Left lung (tissue), 10 donors: ENCODE data around the gene RAPGEF1. TPM values are rescaled to one million over a fixed set of nuclear protein-coding genes. Genes with fewer than 3 reads are reported as not detected.
A peak's percentile ranks its signal among the peaks of the same experiment; 100 is the strongest.

Source experiments
- ATAC-seq: fragments of 200-7000 bp; cut with Tn5 transposase; one replicate; pipeline ENCODE4 v1.9.1; 2020; ENCODE audit warnings: moderate library complexity
- DNase-seq, 4 donors: peaks; one replicate each; pipeline ENCODE4 v3.0.0-alpha.2; 2013 to 2020
- H3K27ac ChIP-seq, 2 donors: fragments of 200-600 bp; sonication (generic) in 1 of 2; one replicate each; pipeline versions ENCODE4 v1.5.0 to v1.8.0; 2020 to 2021
- H3K27me3 ChIP-seq, 2 donors: fragments of 200-600 bp; sonication (generic) in 1 of 2; one replicate each; pipeline versions ENCODE4 v1.5.0 to v1.8.0; 2020 to 2021
- H3K36me3 ChIP-seq, 2 donors: fragments of 200-600 bp; sonication (generic) in 1 of 2; one replicate each; pipeline versions ENCODE4 v1.5.0 to v1.8.0; 2020 to 2021
- H3K4me1 ChIP-seq, 2 donors: fragments of 200-600 bp; one replicate each; pipeline ENCODE4 v1.8.0; 2021
- H3K4me3 ChIP-seq, 2 donors: fragments of 200-600 bp; sonication (generic) in 1 of 2; one replicate each; pipeline versions ENCODE4 v1.5.0 to v1.8.0; 2020 to 2021; ENCODE audit warnings: mild to moderate bottlenecking in 1 of 2
- H3K9me3 ChIP-seq, 2 donors: fragments of 200-600 bp; sonication (generic) in 1 of 2; one replicate each; pipeline versions ENCODE4 v1.5.0 to v1.8.0; 2020 to 2021
- CTCF ChIP-seq, 2 donors: fragments of 200-600 bp; sonication (generic) in 1 of 2; IDR thresholded peaks; one replicate each; pipeline versions ENCODE4 v1.5.0 to v1.8.0; 2021; ENCODE audit warnings: antibody characterized with exemption in 2 of 2
- intact Hi-C, 2 donors: fragments of 100-400 bp; cut with DNase I; formaldehyde crosslinking; loops; one replicate each; pipeline versions ENCODE4 v1.11.2 to v1.14.2; 2022
- polyA plus RNA-seq, 6 donors: library from polyadenylated mRNA; unstranded; fragments of 120-200 nt; gene quantifications; one replicate each; pipeline ENCODE4 v1.2.1, GENCODE V29; 2013; ENCODE audit not compliant: insufficient read length in 6 of 6
- total RNA-seq, 2 donors: library from RNA; stranded (reverse); fragmentation: NEBNext Ultra II Directional; extraction: Animal tissue kit (Norgen Biotek cat#: 25700); gene quantifications; one replicate each; pipeline ENCODE4 v1.2.1, GENCODE V29; 2021
- donor health status: DM: no; HTN: yes; CAD: no.
- donor health status: DM: no; HTN: no; CAD: no.

The RAPGEF1 gene
- total and polyA plus RNA-seq, 8 donors, result 37.5 to 112 (median 45.6) TPM

DNA sequence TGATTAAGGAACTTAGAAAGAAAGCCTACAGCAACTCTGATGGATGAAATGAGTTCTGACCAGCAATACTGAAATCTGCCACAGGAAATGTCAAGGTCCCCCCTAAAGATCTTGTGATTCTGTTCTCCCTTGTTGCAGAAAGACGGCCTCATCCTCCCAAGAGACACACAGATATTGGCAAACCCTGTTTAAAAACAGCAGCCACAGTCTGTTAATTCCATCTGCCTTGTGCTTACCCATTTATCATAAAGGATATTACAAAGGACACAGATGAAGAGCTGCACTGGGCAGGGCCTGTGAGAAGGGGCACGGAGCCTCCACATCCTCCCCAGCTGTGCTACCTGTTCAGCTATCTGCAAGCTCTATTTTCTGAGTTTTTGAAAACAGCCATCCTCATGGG lies 15.2 kb downstream of the RAPGEF1 start:
- DNase-seq (no peak), ATAC-seq (no peak)
- H3K27me3 ChIP-seq, result no peaks in the 10 kb centered on the region
- intact Hi-C loops, result no loop called here
- no peak for TF ChIP-seq CTCF (IDR thresholded peaks at IDR 0.05)
- no peak overlapping the region for H3K4me3 ChIP-seq
- peaks cover 26 to 76% of the 10 kb centered on the region in 2 donors for H3K4me1 ChIP-seq
- no peaks in the 10 kb centered on the region for H3K9me3 ChIP-seq
- no peak overlapping the region for H3K27ac ChIP-seq
- H3K36me3 ChIP-seq, result no peaks in the 10 kb centered on the region

DNA sequence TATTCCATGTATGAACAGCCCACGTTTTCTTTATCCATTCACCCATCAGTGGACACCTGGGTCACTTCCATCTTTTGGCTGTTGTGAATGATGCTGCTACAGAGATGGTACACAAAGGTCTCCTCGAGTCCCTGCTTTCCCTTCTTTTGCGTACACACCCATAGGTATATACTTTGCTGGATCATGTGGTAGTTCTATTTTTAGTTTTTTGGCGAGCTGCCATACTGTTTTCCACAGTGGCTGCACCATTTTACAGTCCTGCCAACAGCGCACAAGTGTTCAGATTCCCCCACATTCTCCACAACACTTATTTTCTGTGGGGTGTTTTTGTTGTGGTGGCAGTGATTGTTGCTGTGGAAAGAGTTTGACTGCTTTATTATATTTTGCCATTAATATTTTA lies 16.2 kb downstream of the RAPGEF1 start:
- Histone ChIP-seq H3K4me3 (no peak overlapping the region), H3K9me3 (no peaks in the 10 kb centered on the region), H3K27ac (no peak overlapping the region), H3K36me3 (no peaks in the 10 kb centered on the region), H3K27me3 (no peaks in the 10 kb centered on the region), H3K4me1 (peaks cover 21 to 75% of the 10 kb centered on the region in 2 donors)
- intact Hi-C loops, result no loop called here
- ATAC-seq (no peak), DNase-seq (no peak)
- TF ChIP-seq CTCF (IDR thresholded peaks at IDR 0.05), result no peak

DNA sequence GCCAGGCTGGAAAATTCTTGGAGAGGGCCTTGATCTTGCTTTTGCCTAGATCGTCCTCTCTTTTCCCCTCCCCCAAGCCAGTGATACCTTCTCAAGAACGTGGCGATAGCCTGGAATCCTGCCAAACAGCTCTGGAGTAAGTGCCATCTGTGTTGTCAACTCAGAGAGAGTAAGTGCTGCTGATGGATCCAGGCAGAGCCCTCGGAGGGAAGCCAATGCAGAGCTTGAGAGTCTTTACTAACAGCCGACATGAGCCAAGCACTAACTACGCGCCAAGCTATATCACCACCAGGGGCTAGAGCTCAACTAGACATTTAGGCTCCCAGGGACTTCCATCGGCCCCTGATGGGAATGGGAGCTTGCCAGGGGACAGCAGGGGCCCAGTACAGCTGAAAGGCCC lies 17.6 kb downstream of the RAPGEF1 start:
- Histone ChIP-seq H3K4me1 (peaks cover 10 to 75% of the 10 kb centered on the region in 2 donors), H3K27me3 (no peaks in the 10 kb centered on the region), H3K36me3 (no peaks in the 10 kb centered on the region), H3K27ac (no peak overlapping the region), H3K9me3 (no peaks in the 10 kb centered on the region), H3K4me3 (no peak overlapping the region)
- no peak for TF ChIP-seq CTCF (IDR thresholded peaks at IDR 0.05)
- DNase-seq (peak in 2 of 4 donors; percentile 65 to 73), ATAC-seq (no peak)
- intact Hi-C loops, result no loop called here

GRCh38 chr9:131721076-131721475 lies 18.8 kb downstream of the RAPGEF1 start:
- peaks cover 8 to 75% of the 10 kb centered on the region in 2 donors for H3K4me1 ChIP-seq
- DNase-seq (no peak), ATAC-seq (no peak)
- H3K36me3 ChIP-seq, result no peaks in the 10 kb centered on the region
- no peaks in the 10 kb centered on the region for H3K9me3 ChIP-seq
- TF ChIP-seq CTCF (IDR thresholded peaks at IDR 0.05), result no peak
- H3K4me3 ChIP-seq, result no peak overlapping the region
- intact Hi-C loops, result no loop called here
- no peak overlapping the region for H3K27ac ChIP-seq
- H3K27me3 ChIP-seq, result no peaks in the 10 kb centered on the region

GRCh38 chr9:131720330-131720729 lies 19.5 kb downstream of the RAPGEF1 start:
- Histone ChIP-seq H3K4me3 (no peak overlapping the region), H3K27ac (peak overlapping the region; percentile 3 to 76), H3K4me1 (peaks cover 16 to 78% of the 10 kb centered on the region in 2 donors), H3K36me3 (no peaks in the 10 kb centered on the region), H3K27me3 (no peaks in the 10 kb centered on the region), H3K9me3 (no peaks in the 10 kb centered on the region)
- ATAC-seq (no peak), DNase-seq (no peak)
- intact Hi-C loops, result no loop called here
- no peak for TF ChIP-seq CTCF (IDR thresholded peaks at IDR 0.05)
